ENCODE measurements around the gene ZNF827. TPM values are rescaled to one million over a fixed set of nuclear protein-coding genes. Genes with fewer than 3 reads are reported as not detected.

The ZNF827 gene
- total and polyA plus RNA-seq, 9 of the 15 experiments (the other 6 are each of a cell fraction or from before 2014, with no cell fraction given) = 0.07 to 0.40 TPM; not detected in 7

DNA sequence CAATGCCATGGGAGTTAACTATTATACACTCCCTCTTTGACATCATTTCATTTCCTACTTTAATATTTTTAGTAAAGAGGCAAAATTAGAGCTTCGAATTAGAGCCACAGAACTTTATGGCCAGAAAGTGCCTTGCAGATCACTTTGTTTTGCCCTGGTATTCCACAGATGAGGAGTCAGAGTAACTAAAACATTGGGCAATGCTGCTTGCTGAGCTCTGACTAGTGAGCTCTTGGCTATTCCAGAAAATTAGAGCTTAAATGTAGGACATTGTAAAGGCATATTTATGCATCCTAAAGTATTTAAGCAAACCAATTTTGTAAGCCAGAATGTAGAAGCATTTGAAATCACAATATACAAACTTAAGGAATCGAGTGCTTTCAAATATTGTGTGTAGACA, 6.3 kb upstream of the ZNF827 start (continued):
- TF ChIP-seq TFE3 (CRISPR knock-in tag; IDR thresholded peaks at IDR 0.05) (no peak), ZSCAN29 (IDR thresholded peaks at IDR 0.05) (no peak)
- TF ChIP-seq, protein P1, sequence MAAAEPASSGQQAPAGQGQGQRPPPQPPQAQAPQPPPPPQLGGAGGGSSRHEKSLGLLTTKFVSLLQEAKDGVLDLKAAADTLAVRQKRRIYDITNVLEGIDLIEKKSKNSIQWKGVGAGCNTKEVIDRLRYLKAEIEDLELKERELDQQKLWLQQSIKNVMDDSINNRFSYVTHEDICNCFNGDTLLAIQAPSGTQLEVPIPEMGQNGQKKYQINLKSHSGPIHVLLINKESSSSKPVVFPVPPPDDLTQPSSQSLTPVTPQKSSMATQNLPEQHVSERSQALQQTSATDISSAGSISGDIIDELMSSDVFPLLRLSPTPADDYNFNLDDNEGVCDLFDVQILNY (CRISPR knock-in tag; IDR thresholded peaks at IDR 0.05) = no peak

- H3K79me2 ChIP-seq (ENCODE audit: control insufficient read depth, insufficient read depth, low read length) = no peaks in the 10 kb centered on the region
- DNase-seq (ENCODE audit: extremely low read depth in 1 of 4, low spot score in 3 of 4) = no peak
- FAIRE-seq = no peak
- in situ Hi-C loops (cut with MboI) (no loop called here), intact Hi-C loops (cut with micrococcal nuclease) (no loop called here)
- H3K9me3 ChIP-seq (replicated peaks; ENCODE audit: control insufficient read depth, insufficient read depth, low read depth, low read length) = no peaks in the 10 kb centered on the region
- ChIA-PET CTCF (ENCODE audit: low intra/inter-chr PET ratio) (no interaction called here), POLR2A (interaction anchor here (0.6 kb wide), 1 partner anchor 24 kb away, joined by 3 read pairs; no protein-coding TSS in a partner anchor)
- no peak overlapping the region for H3K4me2 ChIP-seq (ENCODE audit: insufficient read depth, low read length)
- H3K9ac ChIP-seq (ENCODE audit: insufficient read depth in 1 of 2, low read depth in 2 of 2, low read length in 2 of 2) = no peak overlapping the region
- no peak overlapping the region for H2AFZ ChIP-seq (ENCODE audit: low read depth, low read length)
- no peak overlapping the region for H3K4me3 ChIP-seq
- H3K4me1 ChIP-seq (replicated peaks in 1 of 2; ENCODE audit: control insufficient read depth in 2 of 2, insufficient read depth in 2 of 2, low read length in 2 of 2) = peaks cover 0 to 13% of the 10 kb centered on the region in 2 experiments; a peak in 2 of 5 replicates
- BruUV-seq (replicated peaks) = no TSS peak
- 0 out of 2 replicates have a peak, but pooled peaks cover 3% of the 10 kb centered on the region for H4K20me1 ChIP-seq (replicated peaks; ENCODE audit: control insufficient read depth, insufficient read depth, low read length)
- H3K9me1 ChIP-seq (ENCODE audit: control insufficient read depth, insufficient read depth, low read length) = no peaks in the 10 kb centered on the region
- no peak for ATAC-seq
- H3K27ac ChIP-seq (ENCODE audit: extremely low read depth, low read depth, low read length) = no peak overlapping the region
- peaks cover 14 to 23% of the 10 kb centered on the region in 2 experiments; a peak in 4 of 5 replicates for H3K27me3 ChIP-seq (ENCODE audit: control insufficient read depth in 2 of 2, insufficient read depth in 2 of 2, low read length in 2 of 2)
- no peaks in the 10 kb centered on the region for H3K36me3 ChIP-seq (ENCODE audit: control insufficient read depth, insufficient read depth, low read length)
- TF ChIP-seq, protein P2, sequence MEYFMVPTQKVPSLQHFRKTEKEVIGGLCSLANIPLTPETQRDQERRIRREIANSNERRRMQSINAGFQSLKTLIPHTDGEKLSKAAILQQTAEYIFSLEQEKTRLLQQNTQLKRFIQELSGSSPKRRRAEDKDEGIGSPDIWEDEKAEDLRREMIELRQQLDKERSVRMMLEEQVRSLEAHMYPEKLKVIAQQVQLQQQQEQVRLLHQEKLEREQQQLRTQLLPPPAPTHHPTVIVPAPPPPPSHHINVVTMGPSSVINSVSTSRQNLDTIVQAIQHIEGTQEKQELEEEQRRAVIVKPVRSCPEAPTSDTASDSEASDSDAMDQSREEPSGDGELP (CRISPR knock-in tag; IDR thresholded peaks at IDR 0.05; ENCODE audit: borderline replicate concordance) = no peak
- TF ChIP-seq HDAC1 (IDR thresholded peaks at IDR 0.05) (no peak), HNRNPH1 (optimal IDR thresholded peaks at IDR 0.05; ENCODE audit: low read depth, low read length) (no peak), CBFB (CRISPR knock-in tag; IDR thresholded peaks at IDR 0.05) (no peak), THAP12 (CRISPR knock-in tag; IDR thresholded peaks at IDR 0.05) (no peak), NCOA1 (IDR thresholded peaks at IDR 0.05; ENCODE audit: low read depth) (no peak), ZNF644 (tag; IDR thresholded peaks at IDR 0.05; ENCODE audit: low read depth) (no peak), ZKSCAN3 (CRISPR knock-in tag; IDR thresholded peaks at IDR 0.05) (no peak), ZNF134 (CRISPR knock-in tag; conservative IDR thresholded peaks at IDR 0.05) (no peak), ZNF253 (CRISPR knock-in tag; conservative IDR thresholded peaks at IDR 0.05) (no peak)
- TF ChIP-seq, protein P3, sequence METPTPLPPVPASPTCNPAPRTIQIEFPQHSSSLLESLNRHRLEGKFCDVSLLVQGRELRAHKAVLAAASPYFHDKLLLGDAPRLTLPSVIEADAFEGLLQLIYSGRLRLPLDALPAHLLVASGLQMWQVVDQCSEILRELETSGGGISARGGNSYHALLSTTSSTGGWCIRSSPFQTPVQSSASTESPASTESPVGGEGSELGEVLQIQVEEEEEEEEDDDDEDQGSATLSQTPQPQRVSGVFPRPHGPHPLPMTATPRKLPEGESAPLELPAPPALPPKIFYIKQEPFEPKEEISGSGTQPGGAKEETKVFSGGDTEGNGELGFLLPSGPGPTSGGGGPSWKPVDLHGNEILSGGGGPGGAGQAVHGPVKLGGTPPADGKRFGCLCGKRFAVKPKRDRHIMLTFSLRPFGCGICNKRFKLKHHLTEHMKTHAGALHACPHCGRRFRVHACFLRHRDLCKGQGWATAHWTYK (CRISPR knock-in tag; IDR thresholded peaks at IDR 0.05) = no peak
Observed at GRCh38 chr4:145939856-145940255, 1.2 kb upstream of the ZNF827 start.

All from K562 (cell line).